CD1c-positive myeloid dendritic cell (primary cell): Measurements from ENCODE around the gene SCP2.

Source experiments
- DNase-seq: peaks from one replicate; pipeline ENCODE4 v3.0.0-alpha.2; 2016; ENCODE audit errors: extremely low spot score

The SCP2 gene

GRCh38 chr1:53068314-53069099, 141.4 kb downstream of the SCP2 start:
- DNase-seq, result no peak

GRCh38 chr1:53069265-53069662, 142.2 kb downstream of the SCP2 start:
- no peak for DNase-seq

GRCh38 chr1:53069663-53070327, 142.7 kb downstream of the SCP2 start:
- no peak for DNase-seq

DNA sequence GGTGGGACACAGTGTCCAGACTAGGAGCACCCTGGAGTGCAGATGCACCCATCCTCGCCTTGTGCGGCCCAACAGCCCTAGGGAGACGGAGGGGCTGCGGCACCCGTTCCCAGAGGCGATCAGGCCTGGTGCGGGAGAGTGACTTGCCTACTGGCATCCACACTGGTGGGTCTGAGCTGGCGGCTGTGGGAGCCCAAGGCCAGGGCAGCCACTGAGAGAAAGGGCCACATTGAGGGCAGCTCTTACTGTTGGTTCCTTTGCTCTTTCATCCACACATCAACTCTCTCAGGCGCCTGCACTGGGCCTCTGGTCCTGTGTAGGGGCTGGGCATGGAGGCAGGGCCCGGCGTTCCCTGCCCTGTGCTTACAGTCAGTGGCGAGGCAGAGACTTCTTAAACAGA, 143.5 kb downstream of the SCP2 start:
- DNase-seq, result no peak

GRCh38 chr1:53071167-53071865, 144.2 kb downstream of the SCP2 start:
- DNase-seq, result no peak

DNA sequence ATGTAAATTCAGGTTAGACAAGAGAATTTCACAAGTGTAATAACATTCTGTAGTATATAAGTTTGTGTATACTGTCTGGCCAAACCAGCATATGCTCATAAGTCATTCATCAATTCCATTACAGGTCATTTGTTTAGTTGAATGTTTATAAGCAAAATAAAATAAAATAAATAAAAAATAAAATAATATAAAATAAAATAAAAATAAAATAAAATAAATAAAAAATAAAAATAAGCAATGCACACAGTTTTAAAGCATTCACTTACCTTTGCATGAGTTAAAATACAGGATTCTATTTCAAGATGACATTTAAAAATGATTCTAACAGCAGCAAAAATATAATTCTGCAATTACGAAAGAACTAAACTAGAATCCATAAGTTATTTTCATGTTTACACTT, 144.8 kb downstream of the SCP2 start:
- DNase-seq, result no peak

- no peak for DNase-seq
These were observed 146.2 kb downstream of the SCP2 start for GRCh38 chr1:53073287-53073686.

GRCh38 chr1:53073868-53074311, 146.8 kb downstream of the SCP2 start:
- no peak for DNase-seq

GRCh38 chr1:53074313-53075154, 147.5 kb downstream of the SCP2 start:
- DNase-seq, result no peak

GRCh38 chr1:53075206-53075605, 148.1 kb downstream of the SCP2 start:
- DNase-seq, result no peak

DNA sequence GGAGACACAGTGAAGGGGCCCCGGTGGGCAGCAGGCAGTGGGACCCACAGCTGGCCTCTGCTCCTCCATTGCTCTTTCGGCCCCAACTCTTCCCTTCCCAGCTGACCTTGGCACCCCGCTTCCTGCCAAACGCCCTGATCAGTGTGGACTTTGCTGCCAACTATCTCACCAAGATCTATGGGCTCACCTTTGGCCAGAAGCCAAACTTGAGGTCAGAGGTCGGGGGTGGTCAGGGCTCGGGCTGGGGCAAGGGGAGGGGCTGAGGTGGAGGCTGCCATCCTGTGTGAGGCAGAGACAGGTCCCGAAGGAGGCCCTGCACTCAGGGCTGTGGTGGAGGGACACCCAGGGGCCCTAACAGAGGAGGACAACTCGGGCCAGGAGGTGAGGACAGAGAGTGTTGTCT, 148.7 kb downstream of the SCP2 start:
- DNase-seq, result no peak

- no peak for DNase-seq
These were observed 149.1 kb downstream of the SCP2 start for GRCh38 chr1:53076165-53076564.

- DNase-seq, result no peak
These were observed 149.9 kb downstream of the SCP2 start for GRCh38 chr1:53076721-53077598.

- DNase-seq, result no peak
These were observed 150.5 kb downstream of the SCP2 start for GRCh38 chr1:53077599-53077965.

DNA sequence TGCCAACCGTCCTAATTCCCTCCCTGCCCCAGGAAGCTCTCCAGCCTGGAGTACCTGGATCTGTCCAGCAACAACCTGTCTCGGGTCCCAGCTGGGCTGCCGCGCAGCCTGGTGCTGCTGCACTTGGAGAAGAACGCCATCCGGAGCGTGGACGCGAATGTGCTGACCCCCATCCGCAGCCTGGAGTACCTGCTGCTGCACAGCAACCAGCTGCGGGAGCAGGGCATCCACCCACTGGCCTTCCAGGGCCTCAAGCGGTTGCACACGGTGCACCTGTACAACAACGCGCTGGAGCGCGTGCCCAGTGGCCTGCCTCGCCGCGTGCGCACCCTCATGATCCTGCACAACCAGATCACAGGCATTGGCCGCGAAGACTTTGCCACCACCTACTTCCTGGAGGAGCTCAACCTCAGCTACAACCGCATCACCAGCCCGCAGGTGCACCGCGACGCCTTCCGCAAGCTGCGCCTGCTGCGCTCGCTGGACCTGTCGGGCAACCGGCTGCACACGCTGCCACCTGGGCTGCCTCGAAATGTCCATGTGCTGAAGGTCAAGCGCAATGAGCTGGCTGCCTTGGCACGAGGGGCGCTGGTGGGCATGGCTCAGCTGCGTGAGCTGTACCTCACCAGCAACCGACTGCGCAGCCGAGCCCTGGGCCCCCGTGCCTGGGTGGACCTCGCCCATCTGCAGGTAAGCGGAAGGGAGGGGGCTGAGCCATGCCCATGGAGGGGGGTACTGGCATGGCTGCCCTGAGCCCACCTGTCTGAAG, 151.4 kb downstream of the SCP2 start:
- no peak for DNase-seq

DNA sequence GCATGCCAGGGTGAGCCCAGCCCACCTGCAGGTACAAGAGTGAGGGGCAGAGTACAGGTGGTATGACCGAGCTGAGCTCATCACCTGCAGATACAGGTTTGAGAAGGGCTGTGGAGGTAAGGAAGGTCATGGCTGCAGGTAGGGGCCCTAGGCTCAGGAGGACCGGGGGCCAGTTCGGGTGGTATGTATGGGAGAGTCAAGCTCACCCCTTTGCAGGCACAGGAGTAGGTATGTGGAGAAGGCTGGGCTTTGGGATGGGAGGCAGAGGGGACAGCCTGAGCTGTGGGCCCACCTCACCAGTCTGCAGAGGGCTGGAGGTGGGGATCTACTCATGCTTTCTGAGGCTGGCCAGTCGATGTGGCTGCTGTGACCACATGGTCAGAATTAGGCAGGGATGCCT, 152.2 kb downstream of the SCP2 start:
- no peak for DNase-seq

- no peak for DNase-seq
These were observed 153.0 kb downstream of the SCP2 start for GRCh38 chr1:53080041-53080440.

- DNase-seq, result no peak
These were observed 153.7 kb downstream of the SCP2 start for GRCh38 chr1:53080769-53081168.

- DNase-seq, result no peak
These were observed 154.4 kb downstream of the SCP2 start for GRCh38 chr1:53081384-53082066.
